MM.1S (cell line): ENCODE data around the gene KCNQ5.

ENCODE experiments used
- DNase-seq: peaks from one replicate; pipeline ENCODE4 v3.0.0-alpha.2; 2015
- H2AFZ ChIP-seq: fragments of 300-600 bp; sonication (generic); 2 replicates; pipeline ENCODE4 v1.6.0; 2016; ENCODE audit warnings: antibody characterized with exemption, low read length
- H3F3A ChIP-seq: fragments of 300-600 bp; sonication (generic); 2 replicates; pipeline ENCODE4 v1.6.1; 2016; ENCODE audit warnings: mild to moderate bottlenecking, antibody characterized with exemption, low read length, moderate library complexity, mixed read lengths; ENCODE audit not compliant: insufficient read depth
- H3K27ac ChIP-seq: fragments of 300-600 bp; sonication (generic); 2 replicates; pipeline ENCODE4 v1.5.1; 2016; ENCODE audit warnings: mild to moderate bottlenecking, low read length
- H3K27me3 ChIP-seq: fragments of 300-600 bp; sonication (generic); replicated peaks from 2 replicates; pipeline ENCODE4 v1.6.0; 2016; ENCODE audit warnings: low read length; ENCODE audit not compliant: insufficient read depth
- H3K36me3 ChIP-seq: fragments of 300-600 bp; sonication (generic); replicated peaks from 2 replicates; pipeline ENCODE4 v1.6.1; 2016; ENCODE audit warnings: mild to moderate bottlenecking, low read length, mixed read lengths; ENCODE audit not compliant: insufficient read depth
- H3K4me1 ChIP-seq: fragments of 300-600 bp; sonication (generic); 2 replicates; pipeline ENCODE4 v1.6.1; 2016; ENCODE audit warnings: low read length, mixed read lengths
- H3K4me2 ChIP-seq: fragments of 300-600 bp; sonication (generic); 2 replicates; pipeline ENCODE4 v1.6.0; 2016; ENCODE audit warnings: low read depth, low read length
- H3K4me3 ChIP-seq: fragments of 300-600 bp; sonication (generic); 2 replicates; pipeline ENCODE4 v1.5.1; 2016; ENCODE audit warnings: low read length, mixed read lengths
- H3K79me2 ChIP-seq: fragments of 300-600 bp; sonication (generic); 2 replicates; pipeline ENCODE4 v1.6.1; 2016; ENCODE audit warnings: mixed run types, low read length, mixed read lengths
- H3K9ac ChIP-seq: fragments of 300-600 bp; sonication (generic); 2 replicates; pipeline ENCODE4 v1.6.1; 2016; ENCODE audit warnings: low read length, mixed read lengths
- H3K9me2 ChIP-seq: fragments of 300-600 bp; sonication (generic); replicated peaks from 2 replicates; pipeline ENCODE4 v1.6.1; 2016; ENCODE audit warnings: mild to moderate bottlenecking, low read length, mixed read lengths; ENCODE audit not compliant: insufficient read depth
- H3K9me3 ChIP-seq: fragments of 300-600 bp; sonication (generic); replicated peaks from 2 replicates; pipeline ENCODE4 v1.6.1; 2016; ENCODE audit warnings: mild to moderate bottlenecking, low read length, mixed read lengths; ENCODE audit not compliant: insufficient read depth
- H4K20me1 ChIP-seq: fragments of 300-600 bp; sonication (generic); 2 replicates; pipeline ENCODE4 v1.6.1; 2016; ENCODE audit warnings: mild to moderate bottlenecking, low read length, moderate library complexity, mixed read lengths; ENCODE audit not compliant: insufficient read depth
- CTCF ChIP-seq: fragments of 300-600 bp; sonication (generic); IDR thresholded peaks from 2 replicates; pipeline ENCODE4 v1.5.1; 2016; ENCODE audit warnings: antibody characterized with exemption, low read length, mixed read lengths
- EZH2 ChIP-seq: fragments of 300-600 bp; sonication (generic); optimal IDR thresholded peaks from 2 replicates; pipeline ENCODE3; 2017; ENCODE audit warnings: low read depth, mild to moderate bottlenecking, antibody characterized with exemption, low read length, mixed read lengths
- EZH2phosphoT487 ChIP-seq: fragments of 300-600 bp; sonication (generic); IDR thresholded peaks from 2 replicates; pipeline ENCODE4 v1.6.1; 2018; ENCODE audit warnings: antibody characterized with exemption, low read length

Gene KCNQ5

DNA sequence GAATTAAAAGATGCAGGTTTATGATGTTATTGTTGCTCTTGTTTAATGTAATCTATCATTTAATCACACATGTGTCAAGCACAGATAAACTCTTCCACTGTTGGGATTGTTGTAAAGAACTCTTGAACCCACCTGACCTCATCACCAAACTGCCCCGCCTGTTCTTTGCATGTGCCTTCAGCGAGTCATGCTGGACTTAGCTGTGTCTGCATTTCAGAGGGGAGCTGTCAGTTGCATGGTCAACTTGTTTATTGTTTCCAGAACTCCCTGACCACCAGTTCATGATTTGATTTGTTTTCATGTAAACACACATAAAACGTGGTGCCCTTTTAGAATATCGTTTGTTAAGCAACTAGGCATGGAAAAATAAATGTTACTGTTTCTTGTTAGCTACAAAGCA lies 509.8 kb downstream of the KCNQ5 start:
- no peak overlapping the region for H3K9ac ChIP-seq
- DNase-seq, result no peak

DNA sequence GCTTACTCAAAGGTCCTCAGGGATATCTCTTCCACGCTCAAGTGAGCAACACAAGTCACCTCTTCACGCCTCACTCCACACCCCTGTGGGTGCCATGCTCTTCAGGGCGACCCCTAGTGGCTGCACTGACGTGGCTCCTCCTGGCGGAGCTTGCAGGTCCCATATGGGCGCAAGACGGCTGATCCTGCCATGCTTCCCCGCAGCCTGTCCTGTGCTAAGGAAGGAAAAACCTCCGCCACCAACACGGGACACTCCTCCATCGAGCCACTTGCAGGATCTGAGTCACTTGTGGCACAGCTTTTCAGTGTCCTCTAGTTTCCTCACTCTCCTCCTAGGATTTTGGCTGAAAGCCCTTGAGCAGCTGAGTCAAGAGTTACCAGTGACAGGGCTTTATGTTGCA lies 512.7 kb downstream of the KCNQ5 start:
- TF ChIP-seq CTCF (peak; percentile 49), EZH2phosphoT487 (no peak)
- no peak for DNase-seq
- Histone ChIP-seq H3K4me1 (no peaks in the 10 kb centered on the region), H4K20me1 (no peaks in the 10 kb centered on the region), H3K27me3 (no peaks in the 10 kb centered on the region), H3K9me2 (no peaks in the 10 kb centered on the region), H3K9me3 (no peaks in the 10 kb centered on the region), H2AFZ (no peak overlapping the region), H3K27ac (no peak overlapping the region), H3F3A (no peaks in the 10 kb centered on the region), H3K4me3 (no peak overlapping the region), H3K36me3 (no peaks in the 10 kb centered on the region), H3K79me2 (no peaks in the 10 kb centered on the region), H3K9ac (no peak overlapping the region), H3K4me2 (no peak overlapping the region)

More for the DNA sequence above, 509.8 kb downstream of the KCNQ5 start:
- Histone ChIP-seq H3K9me2 (no peaks in the 10 kb centered on the region), H4K20me1 (no peaks in the 10 kb centered on the region), H3F3A (no peaks in the 10 kb centered on the region), H2AFZ (no peak overlapping the region), H3K27me3 (no peaks in the 10 kb centered on the region), H3K4me3 (no peak overlapping the region), H3K4me1 (no peaks in the 10 kb centered on the region), H3K27ac (no peak overlapping the region), H3K36me3 (no peaks in the 10 kb centered on the region), H3K79me2 (no peaks in the 10 kb centered on the region), H3K9me3 (no peaks in the 10 kb centered on the region), H3K4me2 (no peak overlapping the region)
- no peak for TF ChIP-seq CTCF
- no peak for TF ChIP-seq EZH2phosphoT487
- no peak for TF ChIP-seq EZH2

GRCh38 chr6:73139681-73140383 lies 518.0 kb downstream of the KCNQ5 start:
- no peak overlapping the region for H3K4me2 ChIP-seq
- no peak overlapping the region for H3K27ac ChIP-seq
- TF ChIP-seq CTCF, result no peak
- no peak for TF ChIP-seq EZH2phosphoT487
- no peak for TF ChIP-seq EZH2
- no peaks in the 10 kb centered on the region for H3K27me3 ChIP-seq
- no peaks in the 10 kb centered on the region for H3K36me3 ChIP-seq
- H3K9me3 ChIP-seq, result no peaks in the 10 kb centered on the region
- DNase-seq, result no peak
- H4K20me1 ChIP-seq, result no peaks in the 10 kb centered on the region
- H3F3A ChIP-seq, result no peaks in the 10 kb centered on the region
- no peaks in the 10 kb centered on the region for H3K9me2 ChIP-seq
- no peak overlapping the region for H2AFZ ChIP-seq
- H3K79me2 ChIP-seq, result no peaks in the 10 kb centered on the region
- H3K9ac ChIP-seq, result no peak overlapping the region
- H3K4me1 ChIP-seq, result no peaks in the 10 kb centered on the region
- no peak overlapping the region for H3K4me3 ChIP-seq
